Measurements from ENCODE around the gene QARS1. TPM values are rescaled to one million over a fixed set of nuclear protein-coding genes. Genes with fewer than 3 reads are reported as not detected.

QARS1 gene
- total RNA-seq, 1 experiment from 2014 or later, result 312 TPM

- Histone ChIP-seq H3K27me3 (ENCODE audit: control insufficient read depth, insufficient read depth, low read length) (no peaks in the 10 kb centered on the region), H3K4me3 (ENCODE audit: insufficient read depth, low read depth, low read length) (no peak overlapping the region), H3K36me3 (replicated peaks; ENCODE audit: control insufficient read depth, insufficient read depth, low read length) (peaks cover 10% of the 10 kb centered on the region)
- DNase-seq, result no peak
These were observed 19.6 kb upstream of the QARS1 start for GRCh38 chr3:49124203-49124602.

- Histone ChIP-seq H3K36me3 (replicated peaks; ENCODE audit: control insufficient read depth, insufficient read depth, low read length) (peaks cover 12% of the 10 kb centered on the region), H3K27me3 (ENCODE audit: control insufficient read depth, insufficient read depth, low read length) (no peaks in the 10 kb centered on the region), H3K4me3 (ENCODE audit: insufficient read depth, low read depth, low read length) (no peak overlapping the region)
- no peak for DNase-seq
These were observed 19.1 kb upstream of the QARS1 start for GRCh38 chr3:49123687-49124086.

GRCh38 chr3:49122886-49123545, 18.5 kb upstream of the QARS1 start:
- DNase-seq, result no peak
- no peak overlapping the region for H3K4me3 ChIP-seq (ENCODE audit: insufficient read depth, low read depth, low read length)
- H3K27me3 ChIP-seq (ENCODE audit: control insufficient read depth, insufficient read depth, low read length), result no peaks in the 10 kb centered on the region
- peaks cover 13% of the 10 kb centered on the region for H3K36me3 ChIP-seq (replicated peaks; ENCODE audit: control insufficient read depth, insufficient read depth, low read length)

- Histone ChIP-seq H3K4me3 (ENCODE audit: insufficient read depth, low read depth, low read length) (no peak overlapping the region), H3K27me3 (ENCODE audit: control insufficient read depth, insufficient read depth, low read length) (no peaks in the 10 kb centered on the region), H3K36me3 (replicated peaks; ENCODE audit: control insufficient read depth, insufficient read depth, low read length) (peaks cover 19% of the 10 kb centered on the region)
- DNase-seq, result no peak
These were observed 17.9 kb upstream of the QARS1 start for GRCh38 chr3:49122451-49122850.

GRCh38 chr3:49122022-49122421, 17.5 kb upstream of the QARS1 start:
- Histone ChIP-seq H3K36me3 (replicated peaks; ENCODE audit: control insufficient read depth, insufficient read depth, low read length) (peaks cover 23% of the 10 kb centered on the region), H3K27me3 (ENCODE audit: control insufficient read depth, insufficient read depth, low read length) (no peaks in the 10 kb centered on the region), H3K4me3 (ENCODE audit: insufficient read depth, low read depth, low read length) (no peak overlapping the region)
- no peak for DNase-seq

GRCh38 chr3:49121132-49121736, 16.7 kb upstream of the QARS1 start:
- no peak for DNase-seq
- Histone ChIP-seq H3K36me3 (replicated peaks; ENCODE audit: control insufficient read depth, insufficient read depth, low read length) (peaks cover 30% of the 10 kb centered on the region), H3K4me3 (ENCODE audit: insufficient read depth, low read depth, low read length) (peak overlapping the region; percentile 99)

GRCh38 chr3:49120438-49121131, 16.0 kb upstream of the QARS1 start, which contains the start of gene USP19:
USP19 (minus strand) TSS chr3:49120823; CDS start chr3:49119145, 1,678 bp downstream.
- H3K36me3 ChIP-seq (replicated peaks; ENCODE audit: control insufficient read depth, insufficient read depth, low read length), result peaks cover 34% of the 10 kb centered on the region
- H3K4me3 ChIP-seq (ENCODE audit: insufficient read depth, low read depth, low read length), result peak within 1 kb of the TSS; percentile 99
- peak; percentile 100 for DNase-seq
- H3K27me3 ChIP-seq (ENCODE audit: control insufficient read depth, insufficient read depth, low read length), result no peaks in the 10 kb centered on the region

More at GRCh38 chr3:49121132-49121736, 16.7 kb upstream of the QARS1 start:
- H3K27me3 ChIP-seq (ENCODE audit: control insufficient read depth, insufficient read depth, low read length), result no peaks in the 10 kb centered on the region

- no peak for DNase-seq
- no peaks in the 10 kb centered on the region for H3K27me3 ChIP-seq (ENCODE audit: control insufficient read depth, insufficient read depth, low read length)
- H3K36me3 ChIP-seq (replicated peaks; ENCODE audit: control insufficient read depth, insufficient read depth, low read length), result peaks cover 39% of the 10 kb centered on the region
- H3K4me3 ChIP-seq (ENCODE audit: insufficient read depth, low read depth, low read length), result peak overlapping the region; percentile 99
These were observed 15.5 kb upstream of the QARS1 start for GRCh38 chr3:49120096-49120437.

- DNase-seq, result no peak
- Histone ChIP-seq H3K36me3 (replicated peaks; ENCODE audit: control insufficient read depth, insufficient read depth, low read length) (peaks cover 43% of the 10 kb centered on the region), H3K4me3 (ENCODE audit: insufficient read depth, low read depth, low read length) (0 out of 2 replicates have a peak overlapping the region, but pooled peaks have one; percentile 99), H3K27me3 (ENCODE audit: control insufficient read depth, insufficient read depth, low read length) (no peaks in the 10 kb centered on the region)
These were observed 14.9 kb upstream of the QARS1 start for GRCh38 chr3:49119439-49119838.

- H3K36me3 ChIP-seq (replicated peaks; ENCODE audit: control insufficient read depth, insufficient read depth, low read length), result peaks cover 46% of the 10 kb centered on the region
- no peaks in the 10 kb centered on the region for H3K27me3 ChIP-seq (ENCODE audit: control insufficient read depth, insufficient read depth, low read length)
- H3K4me3 ChIP-seq (ENCODE audit: insufficient read depth, low read depth, low read length), result no peak overlapping the region
- no peak for DNase-seq
These were observed 14.5 kb upstream of the QARS1 start for GRCh38 chr3:49119036-49119435.

- no peak for DNase-seq
- Histone ChIP-seq H3K36me3 (replicated peaks; ENCODE audit: control insufficient read depth, insufficient read depth, low read length) (peaks cover 71% of the 10 kb centered on the region), H3K27me3 (ENCODE audit: control insufficient read depth, insufficient read depth, low read length) (no peaks in the 10 kb centered on the region), H3K4me3 (ENCODE audit: insufficient read depth, low read depth, low read length) (no peak overlapping the region)
These were observed 7.7 kb upstream of the QARS1 start for GRCh38 chr3:49112262-49112661.

GRCh38 chr3:49111347-49111746, 6.8 kb upstream of the QARS1 start:
- DNase-seq, result no peak
- no peaks in the 10 kb centered on the region for H3K27me3 ChIP-seq (ENCODE audit: control insufficient read depth, insufficient read depth, low read length)
- H3K36me3 ChIP-seq (replicated peaks; ENCODE audit: control insufficient read depth, insufficient read depth, low read length), result peaks cover 64% of the 10 kb centered on the region
- no peak overlapping the region for H3K4me3 ChIP-seq (ENCODE audit: insufficient read depth, low read depth, low read length)

GRCh38 chr3:49110780-49111179, 6.2 kb upstream of the QARS1 start:
- Histone ChIP-seq H3K27me3 (ENCODE audit: control insufficient read depth, insufficient read depth, low read length) (no peaks in the 10 kb centered on the region), H3K36me3 (replicated peaks; ENCODE audit: control insufficient read depth, insufficient read depth, low read length) (peaks cover 59% of the 10 kb centered on the region), H3K4me3 (ENCODE audit: insufficient read depth, low read depth, low read length) (no peak overlapping the region)
- DNase-seq, result no peak

GRCh38 chr3:49108346-49108745, 3.8 kb upstream of the QARS1 start:
- Histone ChIP-seq H3K36me3 (replicated peaks; ENCODE audit: control insufficient read depth, insufficient read depth, low read length) (peaks cover 40% of the 10 kb centered on the region), H3K4me3 (ENCODE audit: insufficient read depth, low read depth, low read length) (no peak overlapping the region), H3K27me3 (ENCODE audit: control insufficient read depth, insufficient read depth, low read length) (no peaks in the 10 kb centered on the region)
- DNase-seq, result no peak

GRCh38 chr3:49104052-49104426, 518 bp downstream of the QARS1 start:
- Histone ChIP-seq H3K36me3 (replicated peaks; ENCODE audit: control insufficient read depth, insufficient read depth, low read length) (peaks cover 38% of the 10 kb centered on the region), H3K27me3 (ENCODE audit: control insufficient read depth, insufficient read depth, low read length) (no peaks in the 10 kb centered on the region), H3K4me3 (ENCODE audit: insufficient read depth, low read depth, low read length) (peak overlapping the region; percentile 84)
- DNase-seq, result peak; percentile 35
